GM23338 (cell line): ENCODE results near the gene B4GALNT4. TPM values are rescaled to one million over a fixed set of nuclear protein-coding genes. Genes with fewer than 3 reads are reported as not detected.
"Not testable (repeated sequence)": the region's sequence is repeated elsewhere in the genome, so short reads cannot be mapped to it uniquely, and the experiment has no call there.

ENCODE experiments used
- ATAC-seq: fragments of 200-7000 bp; cut with Tn5 transposase; 3 replicates; pipeline ENCODE4 v1.9.1; 2020
- DNase-seq: peaks from one replicate; pipeline ENCODE4 v3.0.0-alpha.2; 2015; ENCODE audit warnings: low spot score
- H2AFZ ChIP-seq: fragments of 200-600 bp; sonication (generic); 2 replicates; pipeline ENCODE4 v1.8.0; 2016; ENCODE audit warnings: antibody characterized with exemption, mild to moderate bottlenecking, moderate library complexity
- H3F3A ChIP-seq: fragments of 200-600 bp; sonication (generic); replicated peaks from 2 replicates; pipeline ENCODE4 v1.8.0; 2017; ENCODE audit warnings: antibody characterized with exemption, mixed run types, low read depth
- H3K27ac ChIP-seq: fragments of 200-600 bp; sonication (generic); 2 replicates; pipeline ENCODE4 v1.6.1; 2016; ENCODE audit warnings: low read depth
- H3K27me3 ChIP-seq: fragments of 200-600 bp; sonication (generic); 2 replicates; pipeline ENCODE4 v1.8.0; 2016; ENCODE audit warnings: mild to moderate bottlenecking, mixed run types, moderate library complexity; ENCODE audit not compliant: insufficient read depth
- H3K36me3 ChIP-seq: fragments of 200-600 bp; sonication (generic); 2 replicates; pipeline ENCODE4 v1.8.0; 2016; ENCODE audit warnings: mild to moderate bottlenecking; ENCODE audit not compliant: insufficient read depth
- H3K4me1 ChIP-seq: fragments of 200-600 bp; sonication (generic); 2 replicates; pipeline ENCODE4 v1.8.0; 2016; ENCODE audit warnings: mild to moderate bottlenecking, moderate library complexity; ENCODE audit not compliant: insufficient read depth
- H3K4me2 ChIP-seq: fragments of 200-600 bp; sonication (generic); 2 replicates; pipeline ENCODE4 v1.7.1; 2017; ENCODE audit warnings: mixed run types
- H3K4me3 ChIP-seq: fragments of 200-600 bp; sonication (generic); 2 replicates; pipeline ENCODE4 v1.6.1; 2016; ENCODE audit warnings: mixed run types
- H3K79me2 ChIP-seq: fragments of 200-600 bp; sonication (generic); replicated peaks from 2 replicates; pipeline ENCODE4 v1.8.0; 2017; ENCODE audit warnings: mild to moderate bottlenecking; ENCODE audit not compliant: insufficient read depth
- H3K9me2 ChIP-seq: fragments of 200-600 bp; sonication (generic); 2 replicates; pipeline ENCODE4 v1.8.0; 2017; ENCODE audit not compliant: insufficient read depth
- H4K20me1 ChIP-seq: fragments of 200-600 bp; sonication (generic); replicated peaks from 2 replicates; pipeline ENCODE4 v1.8.0; 2017; ENCODE audit warnings: mild to moderate bottlenecking; ENCODE audit not compliant: insufficient read depth
- H3K27ac Mint-ChIP-seq: 2 replicates; pipeline ENCODE4 v1.8.0; 2020; ENCODE audit warnings: inconsistent platforms, mild to moderate bottlenecking, moderate library complexity, mixed read lengths
- H3K27me3 Mint-ChIP-seq: 3 replicates; pipeline ENCODE4 v1.8.0; 2022; ENCODE audit warnings: low read depth, mild to moderate bottlenecking, moderate library complexity, mixed read lengths, inconsistent platforms; ENCODE audit not compliant: insufficient read depth, poor library complexity
- H3K36me3 Mint-ChIP-seq: 3 replicates; pipeline ENCODE4 v1.8.0; 2021; ENCODE audit warnings: low read depth, mild to moderate bottlenecking, inconsistent platforms, moderate library complexity, mixed read lengths
- H3K4me1 Mint-ChIP-seq: 3 replicates; pipeline ENCODE4 v1.8.0; 2020; ENCODE audit warnings: mild to moderate bottlenecking, inconsistent platforms, mixed read lengths
- H3K4me3 Mint-ChIP-seq: 3 replicates; pipeline ENCODE4 v1.8.0; 2021; ENCODE audit warnings: moderate library complexity, mild to moderate bottlenecking, inconsistent platforms, mixed read lengths
- H3K9me3 Mint-ChIP-seq: 3 replicates; pipeline ENCODE4 v1.8.0; 2020; ENCODE audit warnings: moderate library complexity, mild to moderate bottlenecking, inconsistent platforms, mixed read lengths
- CREB1 ChIP-seq: fragments of 250-450 bp; sonication (Bioruptor Pico); IDR thresholded peaks from 2 replicates; pipeline ENCODE4 v1.5.0; 2020; ENCODE audit warnings: low read depth, mild to moderate bottlenecking, moderate library complexity
- EZH2 ChIP-seq: fragments of 200-600 bp; sonication (generic); IDR thresholded peaks from one replicate; pipeline ENCODE4 v1.8.0; 2017; ENCODE audit warnings: antibody characterized with exemption, mild to moderate bottlenecking, low read depth; ENCODE audit not compliant: unreplicated experiment
- JUNB ChIP-seq: IDR thresholded peaks from one replicate; pipeline ENCODE4 v1.6.1; 2016; ENCODE audit warnings: antibody characterized with exemption; ENCODE audit not compliant: unreplicated experiment
- POLR2AphosphoS5 ChIP-seq: IDR thresholded peaks from 2 replicates; pipeline ENCODE4 v1.6.1; 2016; ENCODE audit warnings: antibody characterized with exemption, low read depth
- STAT1 ChIP-seq: IDR thresholded peaks from one replicate; pipeline ENCODE4 v1.6.1; 2016; ENCODE audit warnings: antibody characterized with exemption; ENCODE audit not compliant: unreplicated experiment
- ZNF114 ChIP-seq: fragments of 250-450 bp; sonication (Bioruptor Pico); IDR thresholded peaks from 2 replicates; pipeline ENCODE4 v1.5.0; 2020; ENCODE audit warnings: mild to moderate bottlenecking, moderate library complexity
- ZNF331 ChIP-seq: fragments of 250-450 bp; sonication (Bioruptor Pico); IDR thresholded peaks from 2 replicates; pipeline ENCODE4 v1.5.0; 2020; ENCODE audit warnings: low read depth, mild to moderate bottlenecking, moderate library complexity
- polyA plus RNA-seq: library from polyadenylated mRNA; unstranded; fragments of >200 nt; fragmentation: Nextera tagmentation; extraction: Ambion mirVana; gene quantifications from 2 replicates; pipeline ENCODE4 v1.2.1, GENCODE V29; 2016
- total RNA-seq: library from RNA; depleted of rRNA; stranded (reverse); fragments of >200 nt; shearing (Covaris generic); gene quantifications from 2 replicates; pipeline ENCODE4 v1.2.3, GENCODE V29; 2014
- TF ChIP-seq, protein P1 (sequence below), 2 experiments: fragments of 200-600 bp in 1 of 2; sonication (generic) in 1 of 2; conservative IDR thresholded peaks; 2 replicates each; pipeline versions ENCODE4 v1.5.1 to v1.6.1; 2016 to 2017; ENCODE audit warnings: antibody characterized with exemption in 2 of 2, low read depth in 2 of 2, mild to moderate bottlenecking in 2 of 2, moderate library complexity in 1 of 2

B4GALNT4 gene
- total and polyA plus RNA-seq, 2 experiments from 2014 or later: 49.9 to 92.6 TPM

DNA sequence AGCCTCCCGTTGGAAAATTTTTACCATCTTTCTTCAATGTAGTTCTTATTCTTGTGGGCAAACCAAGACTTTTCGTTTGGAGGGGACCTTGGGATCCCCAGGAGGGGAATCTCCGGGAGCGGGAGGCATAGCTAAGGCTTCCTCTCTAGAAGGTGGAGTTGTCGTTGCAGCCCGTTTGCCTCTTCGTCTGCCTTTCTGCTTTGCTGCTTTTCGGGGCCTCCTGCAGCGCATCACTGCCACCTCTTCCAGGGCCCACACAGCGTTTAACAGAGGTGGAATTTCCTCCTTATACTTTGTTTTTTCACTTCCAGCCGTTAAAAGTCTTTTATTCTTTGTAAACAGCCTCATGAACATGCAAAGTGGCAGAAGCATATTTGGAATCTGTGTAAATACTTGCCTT is 45.1 kb upstream of the B4GALNT4 start:
- Mint-ChIP-seq H3K27me3 (peaks cover 22% of the 10 kb centered on the region), H3K27ac (no peak overlapping the region; the same call in 1 of the 2 replicates), H3K4me3 (no peak overlapping the region), H3K36me3 (no peaks in the 10 kb centered on the region), H3K4me1 (peaks cover 34% of the 10 kb centered on the region), H3K9me3 (no peaks in the 10 kb centered on the region; the same call in 2 of the 3 replicates)
- peaks cover 9% of the 10 kb centered on the region; the same call in 1 of the 2 replicates for H3F3A ChIP-seq
- ATAC-seq: no peak
- DNase-seq: no peak
- 0 out of 2 replicates have a peak overlapping the region, but pooled peaks have one; percentile 52 for H2AFZ ChIP-seq
- no peak overlapping the region for H3K27ac ChIP-seq
- H4K20me1 ChIP-seq: no peaks in the 10 kb centered on the region
- H3K27me3 ChIP-seq: no peaks in the 10 kb centered on the region
- no peaks in the 10 kb centered on the region for H3K36me3 ChIP-seq
- no peak for TF ChIP-seq ZNF331 (CRISPR knock-in tag)
- no peak for TF ChIP-seq CREB1
- TF ChIP-seq EZH2: no peak
- peaks cover 11% of the 10 kb centered on the region; the same call in 1 of the 2 replicates for H3K4me1 ChIP-seq
- H3K9me2 ChIP-seq: no peaks in the 10 kb centered on the region
- no peaks in the 10 kb centered on the region for H3K79me2 ChIP-seq
- H3K4me3 ChIP-seq: no peak overlapping the region
- 0 out of 2 replicates have a peak overlapping the region, but pooled peaks have one; percentile 32 for H3K4me2 ChIP-seq

DNA sequence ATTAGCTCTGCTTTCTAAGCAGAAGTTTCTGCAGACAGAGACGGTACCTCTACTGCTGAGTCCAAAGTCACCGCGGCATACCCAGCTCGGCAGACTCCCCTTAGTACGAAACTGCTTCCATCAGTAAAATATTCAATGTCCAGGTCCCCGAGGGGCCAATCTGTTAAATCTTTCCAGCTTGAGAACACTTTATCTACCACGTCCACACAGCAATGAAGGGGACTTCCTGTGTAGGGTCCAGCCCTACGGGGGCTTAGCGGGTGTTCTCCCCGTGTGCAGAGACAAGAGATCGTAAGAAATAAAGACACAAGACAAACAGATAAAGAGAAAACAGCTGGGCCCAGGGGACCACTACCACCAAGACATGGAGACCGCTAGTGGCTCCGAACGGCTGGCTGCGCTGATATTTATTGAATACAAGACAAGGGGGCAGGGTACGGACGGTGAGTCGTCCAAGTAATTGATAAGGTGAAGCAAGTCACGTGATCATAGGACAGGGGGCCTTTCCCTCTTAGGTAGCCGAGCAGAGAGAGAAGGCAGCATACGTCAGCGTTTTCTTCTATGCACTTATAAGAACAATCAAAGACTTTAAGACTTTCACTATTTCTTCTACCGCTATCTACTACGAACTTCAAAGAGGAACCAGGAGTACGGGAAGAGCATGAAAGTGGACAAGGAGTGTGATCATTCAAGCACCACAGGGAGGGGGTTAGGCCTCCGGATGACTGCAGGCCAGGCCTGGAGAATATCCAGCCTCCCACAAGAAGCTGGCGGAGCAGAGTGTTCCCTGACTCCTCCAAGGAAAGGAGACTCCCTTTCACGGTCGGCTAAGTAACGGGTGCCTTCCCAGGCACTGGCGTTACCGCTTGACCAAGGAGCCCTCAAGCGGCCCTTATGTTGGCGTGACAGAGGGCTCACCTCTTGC is 44.4 kb upstream of the B4GALNT4 start:
- H3K9me3 Mint-ChIP-seq, H3K27me3 ChIP-seq, H3K27ac ChIP-seq, ATAC-seq, H3K79me2 ChIP-seq, H3K27ac Mint-ChIP-seq, H3K4me3 ChIP-seq, H3K4me3 Mint-ChIP-seq, H3K4me1 ChIP-seq, DNase-seq, H4K20me1 ChIP-seq, H3K9me2 ChIP-seq, H3K36me3 ChIP-seq, H3K36me3 Mint-ChIP-seq: not testable (repeated sequence)
- Mint-ChIP-seq H3K4me1 (peaks cover 37% of the 10 kb centered on the region), H3K27me3 (peaks cover 17% of the 10 kb centered on the region)
- Histone ChIP-seq H2AFZ (peak overlapping the region; percentile 56; the same call in 1 of the 2 replicates), H3K4me2 (peak overlapping the region; percentile 32; the same call in 1 of the 2 replicates), H3F3A (0 out of 2 replicates have a peak, but pooled peaks cover 10% of the 10 kb centered on the region)

DNA sequence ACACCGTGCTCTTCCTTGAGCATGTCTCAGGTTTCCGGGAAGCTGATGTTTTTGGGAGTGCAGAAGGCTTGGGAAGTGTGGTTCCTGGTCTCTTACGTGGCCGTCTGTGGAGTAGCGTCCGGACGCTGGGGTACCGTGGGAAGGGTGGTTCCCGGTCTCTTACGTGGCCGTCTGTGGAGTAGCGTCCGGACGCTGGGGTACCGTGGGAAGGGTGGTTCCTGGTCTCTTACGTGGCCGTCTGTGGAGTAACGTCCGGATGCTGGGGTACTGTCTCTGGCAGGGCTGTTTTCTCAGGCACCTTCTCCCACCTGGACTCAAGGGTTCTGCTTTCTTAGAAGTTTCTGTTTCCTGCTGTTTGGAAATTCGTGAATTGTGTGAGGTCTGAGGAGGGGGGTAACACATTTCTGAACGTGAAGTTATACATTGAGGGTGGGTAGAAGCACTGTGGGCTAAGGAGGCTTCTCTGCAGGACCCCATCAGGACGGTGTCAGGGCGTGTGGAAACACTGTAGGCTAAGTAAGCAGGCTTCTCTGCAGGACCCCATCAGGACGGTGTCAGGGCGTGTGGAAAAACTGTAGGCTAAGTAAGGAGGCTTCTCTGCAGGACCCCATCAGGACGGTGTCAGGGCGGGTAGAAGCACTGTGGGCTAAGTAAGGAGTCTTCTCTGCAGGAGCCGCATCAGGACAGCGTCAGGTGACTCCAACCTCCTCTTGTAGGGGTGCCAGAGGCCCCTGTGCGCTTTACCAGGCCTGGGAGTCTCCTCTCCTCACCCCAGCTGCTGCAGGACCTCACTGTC is 43.3 kb upstream of the B4GALNT4 start:
- no peak overlapping the region for H3K27ac Mint-ChIP-seq
- peaks cover 30% of the 10 kb centered on the region for H3K4me1 Mint-ChIP-seq
- no peaks in the 10 kb centered on the region for H3K79me2 ChIP-seq
- H3K36me3 Mint-ChIP-seq: peaks cover 7% of the 10 kb centered on the region; the same call in 1 of the 3 replicates
- 0 out of 2 replicates have a peak overlapping the region, but pooled peaks have one; percentile 28 for H2AFZ ChIP-seq
- no peak for DNase-seq
- H3K9me2 ChIP-seq: no peaks in the 10 kb centered on the region
- no peak overlapping the region for H3K27ac ChIP-seq
- ATAC-seq: peak; percentile 17
- H3K4me1 ChIP-seq: peaks cover 6% of the 10 kb centered on the region
- H3K4me3 ChIP-seq: no peak overlapping the region
- H4K20me1 ChIP-seq: no peaks in the 10 kb centered on the region
- H3K9me3 Mint-ChIP-seq: peaks cover 6% of the 10 kb centered on the region; the same call in 2 of the 3 replicates
- H3K27me3 ChIP-seq: no peaks in the 10 kb centered on the region
- no peak overlapping the region for H3K4me3 Mint-ChIP-seq
- 0 out of 2 replicates have a peak, but pooled peaks cover 15% of the 10 kb centered on the region for H3F3A ChIP-seq
- H3K36me3 ChIP-seq: no peaks in the 10 kb centered on the region
- no peak overlapping the region for H3K4me2 ChIP-seq
- peaks cover 13% of the 10 kb centered on the region for H3K27me3 Mint-ChIP-seq
- TF ChIP-seq POLR2AphosphoS5 (no peak), CREB1 (no peak), EZH2 (no peak), ZNF114 (CRISPR knock-in tag) (no peak), STAT1 (no peak), ZNF331 (CRISPR knock-in tag) (no peak), JUNB (no peak)
- TF ChIP-seq, protein P1, sequence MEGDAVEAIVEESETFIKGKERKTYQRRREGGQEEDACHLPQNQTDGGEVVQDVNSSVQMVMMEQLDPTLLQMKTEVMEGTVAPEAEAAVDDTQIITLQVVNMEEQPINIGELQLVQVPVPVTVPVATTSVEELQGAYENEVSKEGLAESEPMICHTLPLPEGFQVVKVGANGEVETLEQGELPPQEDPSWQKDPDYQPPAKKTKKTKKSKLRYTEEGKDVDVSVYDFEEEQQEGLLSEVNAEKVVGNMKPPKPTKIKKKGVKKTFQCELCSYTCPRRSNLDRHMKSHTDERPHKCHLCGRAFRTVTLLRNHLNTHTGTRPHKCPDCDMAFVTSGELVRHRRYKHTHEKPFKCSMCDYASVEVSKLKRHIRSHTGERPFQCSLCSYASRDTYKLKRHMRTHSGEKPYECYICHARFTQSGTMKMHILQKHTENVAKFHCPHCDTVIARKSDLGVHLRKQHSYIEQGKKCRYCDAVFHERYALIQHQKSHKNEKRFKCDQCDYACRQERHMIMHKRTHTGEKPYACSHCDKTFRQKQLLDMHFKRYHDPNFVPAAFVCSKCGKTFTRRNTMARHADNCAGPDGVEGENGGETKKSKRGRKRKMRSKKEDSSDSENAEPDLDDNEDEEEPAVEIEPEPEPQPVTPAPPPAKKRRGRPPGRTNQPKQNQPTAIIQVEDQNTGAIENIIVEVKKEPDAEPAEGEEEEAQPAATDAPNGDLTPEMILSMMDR (conservative IDR thresholded peaks at IDR 0.05; ENCODE audit: low read depth in 2 of 2): no peak
